ENCODE measurements around the gene MAST2.
A peak's percentile ranks its signal among the peaks of the same experiment; 100 is the strongest.

MAST2 gene

GRCh38 chr1:45934947-45935346 lies 131.5 kb downstream of the MAST2 start:
- no peaks in the 10 kb centered on the region for H3K9me3 ChIP-seq (replicated peaks; ENCODE audit: insufficient read depth, low read length)
- H3F3A ChIP-seq (ENCODE audit: insufficient read depth, low read length): no peaks in the 10 kb centered on the region
- H3K9me2 ChIP-seq (replicated peaks; ENCODE audit: insufficient read depth, low read length): no peaks in the 10 kb centered on the region
- no peaks in the 10 kb centered on the region for H4K20me1 ChIP-seq (ENCODE audit: insufficient read depth, low read length)
- H3K36me3 ChIP-seq (replicated peaks; ENCODE audit: insufficient read depth, low read length): no peaks in the 10 kb centered on the region
- peaks cover 52% of the 10 kb centered on the region for H3K79me2 ChIP-seq (ENCODE audit: low read length)
- peak; percentile 17 for DNase-seq
- no peaks in the 10 kb centered on the region for H3K27me3 ChIP-seq (replicated peaks; ENCODE audit: insufficient read depth, low read length)
- no peak for TF ChIP-seq EZH2phosphoT487 (IDR thresholded peaks at IDR 0.05; ENCODE audit: low read length)
- no peak for TF ChIP-seq EZH2 (optimal IDR thresholded peaks at IDR 0.05; ENCODE audit: low read depth, low read length)
- no peak for TF ChIP-seq CTCF (IDR thresholded peaks at IDR 0.05; ENCODE audit: low read length)
- H3K9ac ChIP-seq (ENCODE audit: low read length): no peak overlapping the region
- H3K4me1 ChIP-seq (ENCODE audit: low read length): no peaks in the 10 kb centered on the region
- no peak overlapping the region for H3K4me3 ChIP-seq (ENCODE audit: low read length)
- H2AFZ ChIP-seq (ENCODE audit: low read length): no peak overlapping the region
- no peak overlapping the region for H3K27ac ChIP-seq (ENCODE audit: low read length)
- H3K4me2 ChIP-seq (ENCODE audit: low read depth, low read length): peak overlapping the region; percentile 7; the same call in 1 of the 2 replicates

- H3K9me3 ChIP-seq (replicated peaks; ENCODE audit: insufficient read depth, low read length): no peaks in the 10 kb centered on the region
- H3K79me2 ChIP-seq (ENCODE audit: low read length): peaks cover 45% of the 10 kb centered on the region
- no peaks in the 10 kb centered on the region for H3K9me2 ChIP-seq (replicated peaks; ENCODE audit: insufficient read depth, low read length)
- peaks cover 4% of the 10 kb centered on the region for H3K4me1 ChIP-seq (ENCODE audit: low read length)
- no peak overlapping the region for H3K9ac ChIP-seq (ENCODE audit: low read length)
- no peaks in the 10 kb centered on the region for H3K36me3 ChIP-seq (replicated peaks; ENCODE audit: insufficient read depth, low read length)
- no peaks in the 10 kb centered on the region for H3F3A ChIP-seq (ENCODE audit: insufficient read depth, low read length)
- H3K4me2 ChIP-seq (ENCODE audit: low read depth, low read length): no peak overlapping the region
- H2AFZ ChIP-seq (ENCODE audit: low read length): no peak overlapping the region
- no peak overlapping the region for H3K4me3 ChIP-seq (ENCODE audit: low read length)
- no peak overlapping the region for H3K27ac ChIP-seq (ENCODE audit: low read length)
- no peak for DNase-seq
- H3K27me3 ChIP-seq (replicated peaks; ENCODE audit: insufficient read depth, low read length): no peaks in the 10 kb centered on the region
- H4K20me1 ChIP-seq (ENCODE audit: insufficient read depth, low read length): no peaks in the 10 kb centered on the region
- TF ChIP-seq CTCF (IDR thresholded peaks at IDR 0.05; ENCODE audit: low read length): no peak
- TF ChIP-seq EZH2 (optimal IDR thresholded peaks at IDR 0.05; ENCODE audit: low read depth, low read length): no peak
These were observed 134.6 kb downstream of the MAST2 start for GRCh38 chr1:45938029-45938428.

- no peak for DNase-seq
- Histone ChIP-seq H3K9me3 (replicated peaks; ENCODE audit: insufficient read depth, low read length) (no peaks in the 10 kb centered on the region), H3K9me2 (replicated peaks; ENCODE audit: insufficient read depth, low read length) (no peaks in the 10 kb centered on the region), H3K36me3 (replicated peaks; ENCODE audit: insufficient read depth, low read length) (no peaks in the 10 kb centered on the region), H4K20me1 (ENCODE audit: insufficient read depth, low read length) (no peaks in the 10 kb centered on the region), H3K27ac (ENCODE audit: low read length) (no peak overlapping the region), H3K9ac (ENCODE audit: low read length) (no peak overlapping the region), H3K27me3 (replicated peaks; ENCODE audit: insufficient read depth, low read length) (no peaks in the 10 kb centered on the region), H2AFZ (ENCODE audit: low read length) (no peak overlapping the region), H3K4me3 (ENCODE audit: low read length) (no peak overlapping the region), H3K79me2 (ENCODE audit: low read length) (peaks cover 25% of the 10 kb centered on the region), H3K4me2 (ENCODE audit: low read depth, low read length) (no peak overlapping the region), H3K4me1 (ENCODE audit: low read length) (peaks cover 8% of the 10 kb centered on the region), H3F3A (ENCODE audit: insufficient read depth, low read length) (no peaks in the 10 kb centered on the region)
- TF ChIP-seq EZH2phosphoT487 (IDR thresholded peaks at IDR 0.05; ENCODE audit: low read length) (no peak), EZH2 (optimal IDR thresholded peaks at IDR 0.05; ENCODE audit: low read depth, low read length) (no peak), CTCF (IDR thresholded peaks at IDR 0.05; ENCODE audit: low read length) (no peak)
These were observed 139.0 kb downstream of the MAST2 start for GRCh38 chr1:45942411-45942810.
